T-helper 22 cell (primary cell): Measurements from ENCODE around the gene TRIM72.
"Not testable (repeated sequence)": the region's sequence is repeated elsewhere in the genome, so short reads cannot be mapped to it uniquely, and the experiment has no call there.

ENCODE experiments used
- DNase-seq: peaks from one replicate; pipeline ENCODE4 v3.0.0-alpha.2; 2020; ENCODE audit warnings: low read depth

Gene TRIM72

DNA sequence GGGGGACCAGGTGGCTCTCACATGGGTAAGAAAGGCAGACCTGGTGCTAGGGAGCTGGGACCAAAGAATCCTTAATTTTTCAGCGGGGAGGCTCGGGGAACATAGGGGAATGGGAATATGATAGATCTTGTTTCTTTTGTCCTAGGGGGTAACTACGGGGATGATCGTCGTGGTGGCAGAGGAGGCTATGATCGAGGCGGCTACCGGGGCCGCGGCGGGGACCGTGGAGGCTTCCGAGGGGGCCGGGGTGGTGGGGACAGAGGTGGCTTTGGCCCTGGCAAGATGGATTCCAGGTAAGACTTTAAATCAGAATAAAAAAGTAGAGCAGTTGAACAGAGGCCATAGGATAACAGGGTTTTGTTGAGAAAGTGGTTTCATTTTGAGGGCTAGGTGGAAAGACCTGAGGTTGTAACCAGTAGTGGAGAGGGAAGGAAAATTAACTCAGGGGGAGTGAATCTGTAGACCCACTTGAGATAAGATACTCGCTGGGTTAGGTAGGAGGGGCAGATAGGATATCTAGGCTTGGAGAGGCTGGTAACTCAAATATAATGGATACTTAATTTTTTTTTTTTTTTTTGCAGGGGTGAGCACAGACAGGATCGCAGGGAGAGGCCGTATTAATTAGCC is 23.0 kb upstream of the TRIM72 start:
- no peak for DNase-seq

DNA sequence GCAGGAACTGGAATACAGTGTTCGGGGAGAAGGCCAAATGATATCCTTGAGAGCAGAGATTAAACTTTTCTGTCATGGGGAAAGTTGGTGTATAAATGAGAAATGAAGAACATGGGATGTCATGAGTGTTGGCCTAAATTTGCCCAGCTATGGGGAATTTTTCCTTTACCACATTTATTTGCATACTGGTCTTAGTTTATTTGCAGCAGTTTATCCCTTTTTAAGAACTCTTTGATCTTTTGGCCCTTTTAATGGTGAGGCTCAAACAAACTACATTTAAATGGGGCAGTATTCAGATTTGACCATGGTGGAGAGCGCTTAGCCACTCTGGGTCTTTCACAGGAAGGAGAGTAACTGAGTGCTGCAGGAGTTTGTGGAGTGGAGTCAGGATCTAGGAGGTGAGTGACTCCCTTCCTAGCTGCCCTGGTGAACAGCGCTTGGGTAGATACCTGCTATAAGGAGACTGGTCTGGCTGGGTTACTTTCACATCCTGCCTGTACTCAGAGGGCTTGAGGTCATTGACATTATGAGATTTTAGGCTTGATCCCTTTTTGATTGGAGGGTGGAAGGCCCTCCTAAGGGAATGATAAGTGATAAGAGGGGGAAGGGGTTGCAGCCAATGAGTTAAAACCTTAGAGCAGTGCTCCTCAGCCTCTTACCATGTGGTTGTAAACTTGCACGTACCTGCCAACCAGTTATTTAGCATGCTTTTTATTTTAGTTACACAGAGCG is 22.1 kb upstream of the TRIM72 start:
- DNase-seq: no peak

- DNase-seq: no peak
Measured at GRCh38 chr16:31192856-31193642, 20.9 kb upstream of the TRIM72 start.

DNA sequence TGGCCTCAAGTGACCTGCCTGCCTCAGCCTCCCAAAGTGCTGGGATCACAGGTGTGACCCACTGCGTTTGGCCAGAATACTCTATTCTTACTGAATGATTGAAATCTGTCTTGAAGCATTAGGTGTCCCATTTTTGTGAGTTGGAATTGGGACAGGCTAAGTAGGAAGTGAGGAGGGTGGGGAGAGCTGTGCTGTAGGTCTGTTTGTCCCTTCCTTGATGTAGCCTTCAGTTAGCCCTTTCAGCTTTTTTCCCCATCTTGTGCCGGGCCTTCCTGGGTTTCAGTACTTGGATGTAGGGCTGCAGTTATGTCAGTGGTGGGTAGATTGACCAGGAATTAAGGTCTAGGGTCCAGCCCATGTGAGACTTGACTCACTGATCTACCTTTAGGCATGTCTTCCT is 20.0 kb upstream of the TRIM72 start:
- no peak for DNase-seq

- DNase-seq: no peak
Measured at GRCh38 chr16:31194898-31195297, 19.0 kb upstream of the TRIM72 start.

- DNase-seq: not testable (repeated sequence)
Measured at GRCh38 chr16:31195861-31196260, 18.1 kb upstream of the TRIM72 start.

DNA sequence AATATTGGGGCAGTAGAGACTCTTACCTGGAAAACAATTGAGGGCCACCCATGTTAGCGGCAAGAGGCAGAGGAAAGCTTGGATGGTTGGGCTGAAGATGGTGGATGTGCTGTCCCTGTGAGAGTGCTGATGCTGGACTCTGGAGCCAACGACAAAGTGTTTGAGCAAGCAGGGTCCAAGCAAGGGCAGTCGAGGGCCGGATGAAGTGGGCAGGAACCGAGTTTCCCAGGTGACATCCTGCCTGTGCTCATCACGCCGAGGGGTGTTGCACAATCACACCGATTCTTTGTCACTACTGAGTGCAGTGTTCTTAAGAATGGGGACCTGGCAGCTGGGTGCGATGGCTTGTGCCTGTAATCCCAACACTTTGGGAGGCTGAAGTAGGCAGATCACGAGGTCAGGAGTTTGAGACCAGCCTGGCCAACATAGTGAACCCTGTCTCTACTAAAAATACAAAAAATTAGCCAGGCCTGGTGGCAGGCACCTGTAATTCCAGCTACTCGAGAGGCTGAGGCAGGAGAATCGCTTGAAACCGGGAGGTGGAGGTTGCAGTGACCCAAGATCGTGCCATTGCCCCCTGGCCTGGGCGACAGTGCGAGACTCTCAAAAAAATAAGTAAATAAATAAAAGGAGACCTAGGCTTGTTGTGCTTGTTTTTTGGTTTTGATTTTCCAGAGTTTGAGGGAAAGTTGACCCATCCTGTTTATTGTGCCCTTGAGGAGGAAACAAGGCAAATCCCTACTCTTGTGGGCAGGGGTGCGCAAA is 17.4 kb upstream of the TRIM72 start:
- no peak for DNase-seq

GRCh38 chr16:31198207-31198882 is 15.6 kb upstream of the TRIM72 start:
- DNase-seq: no peak

GRCh38 chr16:31199430-31200041 is 14.4 kb upstream of the TRIM72 start:
- no peak for DNase-seq

DNA sequence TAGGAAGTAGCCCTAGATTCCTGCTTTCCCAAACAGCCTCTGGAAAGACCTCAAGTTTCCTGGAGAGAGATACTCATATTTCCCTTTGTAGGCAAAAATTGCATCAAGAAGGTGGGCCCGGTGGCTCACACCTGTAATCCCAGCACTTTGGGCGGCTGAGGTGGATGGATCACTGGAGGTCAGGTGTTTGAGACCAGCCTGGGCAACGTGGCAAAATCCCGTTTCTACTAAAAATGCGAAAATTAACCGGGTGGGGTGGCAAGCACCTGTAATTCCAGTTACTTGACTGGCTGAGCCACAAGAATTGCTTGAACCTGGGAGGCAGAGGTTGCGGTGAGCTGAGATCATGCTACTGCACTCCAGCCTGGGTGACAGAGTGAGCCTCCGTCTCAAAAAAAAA is 13.8 kb upstream of the TRIM72 start:
- DNase-seq: not testable (repeated sequence)

GRCh38 chr16:31200821-31201568 is 12.9 kb upstream of the TRIM72 start:
- DNase-seq: no peak

- DNase-seq: no peak
Measured at GRCh38 chr16:31201582-31202413, 12.1 kb upstream of the TRIM72 start.

- DNase-seq: no peak
Measured at GRCh38 chr16:31202414-31203375, 11.2 kb upstream of the TRIM72 start, which contains the start of gene PYCARD. Gene PYCARD, minus strand, starts transcription at chr16:31202760. Its CDS starts 70 bp downstream, at chr16:31202690.

- DNase-seq: no peak
Measured at GRCh38 chr16:31204871-31205666, 8.8 kb upstream of the TRIM72 start.

- no peak for DNase-seq
Measured at GRCh38 chr16:31206776-31207175, 7.1 kb upstream of the TRIM72 start.

DNA sequence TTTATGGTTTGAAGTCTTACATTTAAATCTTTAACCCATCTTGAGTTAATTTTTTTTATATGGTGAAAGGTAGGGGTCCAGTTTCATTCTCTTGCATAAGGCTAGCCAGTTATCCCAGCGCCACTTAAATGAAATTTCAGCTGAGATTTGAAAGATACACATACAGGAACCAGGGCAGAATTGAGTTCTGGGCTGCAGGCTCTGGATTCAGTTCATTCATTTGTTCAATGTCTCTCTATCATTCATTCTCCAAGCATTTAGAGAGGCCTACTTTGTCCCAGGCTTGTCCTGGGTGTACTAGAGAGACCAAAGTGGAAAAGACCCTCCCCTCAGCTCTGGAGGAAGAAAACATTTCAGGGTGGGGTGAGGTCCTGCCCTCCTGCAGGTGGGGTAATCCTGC is 577 bp upstream of the TRIM72 start:
- no peak for DNase-seq

- DNase-seq: no peak
Measured at GRCh38 chr16:31214708-31215286, 878 bp downstream of the TRIM72 start.
